Measurements from ENCODE around the gene GNL3.
A peak's percentile ranks its signal among the peaks of the same experiment; 100 is the strongest.

GNL3 gene

DNA sequence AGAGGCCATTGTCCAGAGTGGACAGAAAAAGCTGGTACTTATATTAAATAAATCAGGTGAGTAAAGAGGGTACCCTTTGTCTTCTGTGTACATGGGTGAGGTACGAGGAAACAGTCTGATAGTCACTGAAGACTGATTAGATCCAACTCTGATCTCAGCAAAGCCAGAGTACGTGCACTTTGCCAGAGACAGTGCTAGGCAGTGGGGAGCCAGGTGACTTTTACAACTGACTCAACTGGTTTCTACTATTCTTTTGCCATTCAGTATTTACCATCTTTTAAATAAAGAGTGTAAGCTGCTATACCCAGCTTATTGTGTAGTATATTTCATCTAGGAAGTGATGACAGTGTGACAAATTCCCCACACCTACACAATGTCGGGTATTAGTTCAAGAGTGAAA is 3.3 kb downstream of the GNL3 start:
- no peak for DNase-seq (ENCODE audit: low read depth in 2 of 2)

DNA sequence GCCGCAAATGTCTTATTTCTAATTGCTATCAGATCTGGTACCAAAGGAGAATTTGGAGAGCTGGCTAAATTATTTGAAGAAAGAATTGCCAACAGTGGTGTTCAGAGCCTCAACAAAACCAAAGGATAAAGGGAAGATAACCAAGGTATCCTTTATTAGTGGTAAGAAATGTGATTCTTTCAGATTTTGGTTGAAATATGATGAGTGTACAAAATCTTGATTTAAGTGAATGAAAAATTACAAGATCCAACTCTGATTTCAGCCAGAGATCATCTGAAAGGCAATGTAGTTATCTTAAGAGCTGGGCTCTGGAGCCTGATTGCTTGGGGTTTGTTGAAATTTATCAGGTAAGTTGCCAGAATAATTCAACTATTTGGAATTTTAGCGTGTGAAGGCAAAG is 4.7 kb downstream of the GNL3 start:
- no peak for DNase-seq (ENCODE audit: low read depth in 2 of 2)

DNA sequence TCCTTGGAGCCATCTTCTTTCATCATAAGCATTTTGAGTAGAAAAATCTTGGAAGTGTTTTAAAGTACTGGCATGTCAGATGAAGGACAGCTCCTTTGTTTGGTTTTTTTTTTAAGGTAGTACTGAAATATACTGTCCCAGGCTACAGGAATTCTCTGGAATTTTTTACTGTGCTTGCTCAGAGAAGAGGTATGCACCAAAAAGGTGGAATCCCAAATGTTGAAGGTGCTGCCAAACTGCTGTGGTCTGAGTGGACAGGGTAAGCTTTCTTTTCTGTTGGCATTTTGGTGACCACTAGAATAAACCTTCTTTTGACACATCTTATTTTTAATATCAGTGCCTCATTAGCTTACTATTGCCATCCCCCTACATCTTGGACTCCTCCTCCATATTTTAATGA is 7.2 kb downstream of the GNL3 start:
- no peak for DNase-seq (ENCODE audit: low read depth in 2 of 2)

DNA sequence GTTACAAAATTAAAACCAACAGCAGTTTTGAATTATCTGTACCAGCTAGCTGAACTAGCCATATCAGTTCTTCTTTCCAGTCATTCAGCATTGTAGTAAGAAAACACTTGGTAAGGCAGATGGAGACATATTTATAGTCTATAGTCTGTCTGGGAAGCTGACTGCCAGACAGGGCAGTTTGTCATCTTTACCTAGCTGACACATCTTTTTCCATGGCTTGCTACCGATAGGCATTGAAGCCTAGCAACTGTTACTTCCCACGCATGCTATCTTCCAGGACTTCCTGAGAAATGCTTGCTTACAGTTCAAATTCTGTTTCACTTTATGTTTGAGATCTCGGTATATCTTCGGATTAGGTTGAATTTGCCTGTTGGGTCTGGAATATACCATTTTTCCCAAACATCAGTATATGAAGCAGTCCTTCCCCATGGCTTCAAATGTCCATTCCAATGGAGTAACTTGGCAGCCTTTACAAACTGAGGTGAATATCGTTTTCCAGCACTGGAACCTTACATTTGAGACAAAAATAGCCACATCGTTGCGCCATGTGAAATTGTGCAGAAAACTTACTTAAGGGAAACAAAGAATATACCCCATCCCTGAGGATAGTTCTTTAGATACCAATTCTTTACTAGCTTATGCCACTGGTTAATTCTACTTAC is 8.8 kb downstream of the GNL3 start:
- DNase-seq (ENCODE audit: low read depth in 2 of 2): no peak

DNA sequence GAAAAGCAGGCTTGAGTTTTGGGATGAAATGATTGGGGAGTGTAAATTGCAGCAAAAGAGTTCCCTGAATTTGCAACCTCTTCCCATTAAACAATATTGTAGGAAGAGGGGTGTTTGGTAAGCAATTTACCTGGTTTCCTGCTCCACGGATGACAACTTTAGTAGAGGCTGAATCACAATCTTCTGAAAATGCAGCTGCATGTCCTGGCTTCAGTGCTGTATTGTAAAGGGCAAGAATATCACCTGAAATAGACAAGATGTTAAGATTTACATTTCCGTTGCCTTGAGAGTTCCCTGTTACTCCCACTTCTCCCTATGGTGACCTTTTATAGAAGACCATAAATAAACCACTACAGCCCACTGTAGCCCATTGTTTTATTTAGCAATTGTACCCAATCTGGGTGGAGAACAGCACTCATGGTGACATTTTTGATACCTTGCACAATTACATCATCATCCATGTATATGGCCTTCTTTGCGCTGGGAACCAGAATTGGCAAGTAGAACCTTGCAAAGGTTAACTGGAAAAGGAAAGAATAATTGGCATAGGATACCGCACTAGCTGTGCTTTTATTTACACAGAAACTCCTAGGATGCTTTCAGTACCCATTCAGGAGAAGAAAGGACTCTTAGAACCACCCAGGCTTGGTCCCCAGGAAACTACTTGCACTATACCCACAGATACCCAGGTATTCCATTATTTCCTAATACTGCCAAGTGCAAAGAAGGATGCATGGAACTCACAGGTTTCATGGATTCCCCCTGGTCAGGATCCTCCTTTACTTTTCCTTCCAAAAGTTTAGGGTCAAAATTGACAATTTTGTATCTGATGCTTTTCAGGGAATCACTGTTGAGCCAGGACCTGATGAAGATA is 10.2 kb downstream of the GNL3 start:
- DNase-seq (ENCODE audit: low read depth in 2 of 2): no peak

DNA sequence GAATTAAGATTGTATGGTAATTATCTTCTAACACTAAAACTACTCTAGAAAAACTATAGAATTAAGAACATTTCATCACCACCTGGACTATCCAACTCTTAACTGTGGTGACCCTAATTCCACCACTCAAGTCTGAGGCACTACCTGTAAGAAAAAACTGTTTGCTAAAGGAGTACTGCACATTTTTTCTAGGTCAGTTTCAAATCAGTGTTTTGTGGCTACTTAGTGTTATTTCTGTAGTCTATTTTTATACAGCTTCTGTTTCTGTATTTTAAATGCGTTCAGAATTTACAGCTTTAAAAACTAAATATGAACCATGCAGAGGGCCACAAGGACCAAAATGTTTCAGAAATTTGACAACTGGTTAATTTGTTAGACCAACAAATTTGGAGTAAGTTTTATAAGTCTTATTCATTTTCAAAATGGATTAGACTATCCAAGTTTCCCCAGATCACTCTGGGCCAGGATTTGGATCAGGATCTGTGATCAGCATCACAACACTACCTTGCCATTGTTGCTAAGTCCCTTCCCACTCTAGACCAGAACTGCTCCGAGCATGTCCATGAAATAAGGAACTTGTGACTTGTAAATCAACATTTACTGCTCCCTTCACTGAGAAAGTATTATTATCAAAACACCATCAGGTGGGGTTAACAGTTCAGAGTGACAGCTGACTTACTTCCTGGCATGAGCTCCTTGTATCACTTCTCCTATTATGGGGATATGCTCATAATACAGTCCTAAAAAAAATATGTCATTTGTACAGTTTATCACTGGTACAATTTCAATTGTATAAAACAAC is 11.2 kb downstream of the GNL3 start:
- DNase-seq (ENCODE audit: low read depth in 2 of 2): no peak

DNA sequence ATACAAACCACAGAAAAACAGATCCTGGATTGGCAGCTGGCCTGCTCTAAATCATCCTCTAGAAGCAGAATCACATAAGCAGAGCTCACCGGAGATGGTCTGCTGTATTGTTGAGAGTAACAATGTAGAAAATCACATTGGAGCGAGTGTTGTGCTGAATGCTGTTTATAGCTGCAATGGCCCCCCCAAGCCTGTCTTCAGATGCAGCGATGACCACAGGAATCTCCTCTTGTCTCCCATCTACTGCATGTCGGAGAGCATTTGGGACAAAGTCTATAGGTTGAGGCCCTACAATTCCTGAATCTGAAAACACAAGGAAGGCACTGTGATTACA is 11.8 kb downstream of the GNL3 start:
- DNase-seq (ENCODE audit: low read depth in 2 of 2): no peak

DNA sequence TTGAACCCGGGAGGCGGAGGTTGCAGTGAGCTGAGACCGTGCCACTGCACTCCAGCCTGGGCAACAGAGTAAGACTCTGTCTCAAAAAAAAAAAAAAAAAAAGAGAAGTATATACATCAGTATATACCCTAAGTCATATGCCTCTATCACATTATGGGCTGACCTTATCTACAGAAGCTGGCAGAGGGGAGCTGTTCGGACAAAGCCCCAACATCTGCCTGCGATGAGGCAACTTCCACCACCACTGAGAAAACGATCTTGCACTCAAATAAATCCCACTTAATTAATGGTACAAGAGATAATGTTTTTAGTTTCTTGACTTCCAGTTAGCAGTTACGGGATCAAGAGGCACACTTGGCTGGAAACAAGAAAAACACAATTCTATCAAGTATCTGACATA is 17.5 kb downstream of the GNL3 start:
- no peak for DNase-seq (ENCODE audit: low read depth in 2 of 2)

DNA sequence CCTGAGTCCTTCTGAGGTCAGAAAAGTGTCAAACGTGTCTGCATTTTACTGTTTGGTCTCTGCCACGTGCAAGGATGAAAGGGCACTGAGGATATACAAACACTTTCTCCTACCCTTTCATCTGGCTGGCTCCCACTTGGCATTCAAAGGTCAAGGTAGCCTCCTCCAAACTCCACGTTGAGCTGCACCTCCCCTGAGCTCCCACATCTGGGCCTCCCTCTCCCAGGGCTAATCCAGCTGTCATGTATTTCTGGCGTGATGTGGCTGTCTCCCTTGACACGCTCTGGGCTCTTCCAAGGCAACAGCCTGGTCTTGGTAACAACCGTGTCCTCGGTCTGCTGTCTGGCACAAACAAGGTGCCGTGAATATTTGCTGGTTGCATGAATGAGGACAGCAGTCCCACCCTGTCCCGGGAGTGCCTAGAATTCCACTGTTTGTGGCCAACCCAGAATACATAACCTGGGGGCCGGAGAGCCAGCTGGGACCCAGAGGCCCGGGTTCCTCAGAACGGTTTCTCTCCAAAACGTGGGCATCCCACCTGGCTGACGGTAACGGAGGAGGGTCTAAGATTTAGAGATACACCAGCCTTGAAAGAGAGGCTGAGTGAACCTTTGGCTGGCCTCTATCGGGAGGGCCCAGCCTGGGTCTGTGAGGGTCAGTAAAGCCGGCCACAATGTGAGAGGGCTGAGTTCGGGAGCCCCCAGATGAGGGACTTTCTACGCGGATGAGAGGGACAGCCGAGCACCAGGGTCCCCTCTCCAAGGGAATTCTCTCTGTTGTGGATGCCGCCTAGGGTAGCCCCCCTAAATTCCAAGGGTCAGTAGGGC is 19.0 kb downstream of the GNL3 start:
- DNase-seq (ENCODE audit: low read depth in 2 of 2): no peak

DNA sequence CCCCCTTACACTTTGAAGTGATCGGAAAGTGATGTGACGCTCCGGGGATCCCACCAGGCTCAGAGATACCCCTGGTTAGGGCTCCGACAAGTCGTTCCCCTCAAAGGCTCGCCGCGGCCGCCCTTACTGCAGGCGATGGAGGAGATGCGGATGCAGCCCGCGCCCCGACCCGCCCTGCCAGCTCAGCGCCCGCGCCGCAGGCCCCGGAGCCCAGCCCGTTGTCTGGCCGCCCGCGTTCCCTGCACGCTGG is 19.5 kb downstream of the GNL3 start:
- DNase-seq (ENCODE audit: low read depth in 2 of 2): no peak

DNA sequence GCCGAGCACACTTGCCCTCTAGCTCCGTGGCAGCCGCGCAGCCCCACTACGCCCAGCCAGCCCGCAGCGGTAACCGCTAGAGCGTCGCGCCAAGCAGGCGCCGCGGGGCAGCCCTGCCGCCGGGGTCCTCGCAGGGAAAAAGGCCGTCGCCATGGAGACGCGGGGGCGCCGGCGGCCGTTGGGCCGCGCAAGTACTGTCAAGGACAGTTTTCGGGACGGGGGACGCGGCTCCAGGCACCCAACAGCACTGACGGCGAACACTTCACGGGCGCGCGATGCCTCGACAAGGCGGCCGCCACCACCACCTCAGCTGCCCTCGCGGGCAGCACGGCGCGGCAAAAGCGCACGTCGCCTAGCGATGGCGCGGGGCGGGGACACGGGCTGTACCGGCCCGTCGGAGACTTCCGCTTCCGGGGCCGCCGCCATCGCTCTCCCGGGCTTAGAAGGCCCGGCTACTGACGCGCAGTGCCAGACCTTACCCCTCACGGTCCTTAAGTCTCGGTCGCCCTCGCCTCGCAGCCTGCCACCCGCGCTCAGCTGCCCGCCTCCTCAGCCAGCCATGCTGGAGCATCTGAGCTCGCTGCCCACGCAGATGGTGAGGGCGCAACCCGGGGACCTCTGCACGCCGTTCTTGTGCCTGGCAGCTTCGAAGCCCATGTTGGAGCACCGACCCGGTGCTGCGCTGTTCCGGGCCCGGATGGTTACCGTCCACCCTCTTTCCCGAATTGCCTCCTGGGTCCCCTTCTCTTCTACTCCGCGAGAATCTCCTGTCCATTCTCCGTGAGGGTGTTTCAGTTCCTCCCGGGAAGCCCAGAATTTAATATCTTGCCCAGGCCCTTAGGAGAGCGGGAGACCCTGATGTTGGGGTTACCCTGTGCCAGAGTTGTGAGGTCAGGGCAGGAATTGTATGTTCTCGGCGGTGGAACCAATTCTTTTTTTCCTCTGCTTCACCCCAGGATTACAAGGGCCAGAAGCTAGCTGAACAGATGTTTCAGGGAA is 20.2 kb downstream of the GNL3 start, which contains the start of the genes GLT8D1 and SPCS1:
TSS of gene GLT8D1 (minus strand) at position 104 of the 999 bp plus-strand sequence. CDS start 5,331 bp downstream, outside the sequence.
TSS of gene SPCS1 (plus strand) at position 419 of the 999 bp plus-strand sequence. CDS start at position 560, 141 bp downstream.
- peak; percentile 78 to 85 for DNase-seq (ENCODE audit: low read depth in 2 of 2)

DNA sequence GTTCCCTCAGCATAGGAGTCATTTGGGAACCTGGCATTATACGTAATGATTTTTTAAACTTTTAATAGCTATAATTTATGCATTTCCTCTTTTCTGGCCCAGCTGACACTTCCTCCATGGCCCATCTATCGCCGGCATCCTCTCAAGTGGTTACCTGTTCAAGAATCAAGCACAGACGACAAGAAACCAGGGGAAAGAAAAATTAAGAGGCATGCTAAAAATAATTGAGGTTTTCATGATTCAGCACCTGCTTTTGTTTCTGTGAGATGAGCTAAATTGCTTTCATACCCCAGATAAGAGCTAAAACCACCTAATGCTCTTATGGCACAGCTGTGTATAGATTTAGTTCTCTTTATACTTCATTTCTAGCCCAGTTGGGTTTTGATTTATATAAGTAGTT is 21.8 kb downstream of the GNL3 start:
- DNase-seq (ENCODE audit: low read depth in 2 of 2): no peak

DNA sequence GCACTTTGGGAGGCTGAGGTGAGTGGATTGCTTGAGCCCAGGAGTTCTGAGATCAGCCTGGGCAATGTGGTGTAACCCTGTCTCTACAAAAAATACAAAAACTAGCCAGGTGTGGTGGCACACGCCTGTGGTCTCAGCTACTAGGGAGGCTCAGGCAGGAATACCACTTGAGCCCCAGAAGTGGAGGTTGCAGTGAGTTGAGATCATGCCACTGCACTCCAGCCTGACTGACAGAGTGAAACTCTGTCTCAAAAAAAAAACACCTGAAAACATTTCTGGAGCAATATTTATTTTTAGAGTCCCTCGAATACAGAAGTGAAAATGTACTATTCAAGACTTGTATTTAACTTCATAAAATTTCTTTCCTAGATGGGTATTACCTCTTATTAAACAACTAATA is 24.7 kb downstream of the GNL3 start:
- DNase-seq (ENCODE audit: low read depth in 2 of 2): no peak

DNA sequence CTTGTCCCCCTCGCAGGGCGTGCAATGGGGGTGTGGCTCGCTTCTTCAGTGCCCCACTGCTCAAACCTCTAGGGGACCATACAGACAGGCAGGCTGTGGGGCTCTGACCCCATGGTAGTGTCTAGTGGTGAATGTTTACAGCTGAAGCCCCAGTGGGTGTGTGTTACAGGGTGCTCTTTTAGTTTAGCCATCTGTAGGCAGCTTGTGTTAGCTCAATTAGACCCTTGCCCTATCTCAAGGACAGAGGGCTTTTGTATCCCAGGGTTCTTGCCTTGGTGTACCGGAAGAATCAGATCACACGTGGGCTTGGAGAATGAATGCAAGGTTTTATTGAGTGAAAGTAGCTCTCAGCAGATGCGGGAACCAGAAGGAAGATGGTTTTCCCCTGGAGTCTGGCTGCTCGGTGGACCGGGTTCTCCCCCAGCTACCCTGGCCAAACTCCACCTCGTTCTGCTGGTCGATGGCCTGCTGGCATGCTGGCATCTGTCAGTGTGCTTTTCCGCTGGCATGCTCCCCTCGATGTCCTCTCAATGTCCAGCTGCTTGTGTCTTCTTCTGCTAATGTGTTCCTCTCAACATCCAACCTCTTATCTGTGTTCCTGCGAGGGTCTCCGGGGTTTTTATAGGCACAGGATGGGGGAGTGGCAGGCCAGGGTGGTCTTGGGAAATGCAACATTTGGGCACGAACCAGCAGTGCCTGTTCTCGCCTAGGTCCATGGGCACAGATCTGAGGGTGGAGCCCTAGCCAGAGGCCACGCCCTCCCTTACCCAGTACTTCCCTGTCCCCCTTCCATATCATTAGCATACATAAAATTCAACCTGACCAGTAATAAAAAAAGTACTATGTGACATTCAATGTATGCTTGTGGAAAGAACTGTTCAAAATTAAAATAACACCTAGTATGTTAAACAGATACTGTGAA is 26.7 kb downstream of the GNL3 start:
- no peak for DNase-seq (ENCODE audit: low read depth in 2 of 2)

DNA sequence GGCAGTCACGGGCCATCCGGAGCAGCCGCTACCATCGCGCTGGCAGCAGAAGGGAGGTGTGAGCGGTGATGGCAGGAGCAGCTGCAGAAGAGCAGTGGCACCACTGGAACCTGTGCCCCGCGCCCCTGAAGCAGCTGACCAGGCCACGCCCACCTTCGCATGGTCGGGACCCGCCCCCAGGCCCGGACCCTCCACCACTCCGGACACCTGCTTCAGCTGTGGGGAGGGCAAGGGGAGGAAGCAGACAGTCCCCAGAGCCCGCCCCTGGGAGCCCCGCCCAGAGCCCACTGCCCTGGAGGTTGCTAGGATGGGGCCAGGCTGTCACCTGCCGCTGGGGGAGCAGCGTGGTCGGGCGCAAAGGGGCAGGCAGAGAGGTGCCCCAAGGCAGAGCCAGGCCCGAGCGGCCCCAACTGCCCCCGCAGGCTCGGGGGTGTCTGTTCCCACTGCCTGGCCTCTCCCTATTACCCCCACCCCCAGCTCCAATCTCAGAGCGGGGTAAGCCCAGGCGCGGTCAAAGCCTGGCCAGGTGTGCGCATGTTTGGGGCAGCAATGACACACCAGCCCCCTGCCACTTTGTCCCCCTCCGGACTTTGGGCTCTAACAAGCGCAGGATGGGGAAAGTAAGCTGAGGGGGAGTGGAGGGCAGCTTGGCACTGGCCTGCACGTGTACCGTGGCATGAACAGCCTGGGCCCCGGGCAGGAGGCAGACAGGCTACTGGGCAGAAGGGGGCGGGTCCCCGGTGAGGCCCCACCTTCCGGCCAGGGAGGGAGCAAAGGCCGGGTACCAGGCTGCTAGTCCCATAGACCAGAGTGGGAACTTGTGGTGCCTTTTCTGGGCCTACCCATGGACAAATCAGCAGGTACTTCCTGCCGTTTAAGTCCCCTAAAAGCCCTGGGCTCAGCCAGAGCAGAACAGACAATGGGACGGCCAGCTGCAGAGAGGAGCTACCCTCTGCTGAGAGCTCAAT is 28.8 kb downstream of the GNL3 start:
- DNase-seq (ENCODE audit: low read depth in 2 of 2): no peak

DNA sequence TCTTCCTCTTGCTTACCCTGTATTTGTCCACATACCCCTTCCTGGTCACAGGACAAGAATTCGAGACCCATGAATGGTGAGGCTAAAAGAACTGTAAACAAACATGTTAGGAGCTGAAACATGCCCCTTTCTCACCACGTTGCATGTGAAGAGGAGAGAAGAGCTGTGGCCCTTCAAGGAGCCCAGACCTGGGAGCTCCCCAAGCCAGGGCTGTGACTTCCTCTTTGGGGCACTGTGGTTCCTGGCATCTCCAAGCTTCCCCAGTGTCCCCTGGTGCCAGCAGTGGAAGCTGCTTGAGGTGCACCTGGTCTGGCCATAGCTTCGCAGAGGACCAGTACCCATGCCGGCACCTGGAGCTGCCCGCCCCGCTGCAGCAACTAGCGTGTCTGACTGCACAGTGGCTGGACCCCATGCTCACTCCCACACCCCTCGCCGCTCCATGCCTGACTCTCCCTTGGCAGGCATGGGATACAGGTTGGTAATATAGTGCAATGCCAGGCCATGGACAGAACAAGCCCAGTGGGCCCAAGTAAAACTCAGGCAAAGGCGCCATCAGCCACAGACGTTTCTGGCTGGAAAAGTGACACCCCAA is 30.0 kb downstream of the GNL3 start:
- no peak for DNase-seq (ENCODE audit: low read depth in 2 of 2)

DNA sequence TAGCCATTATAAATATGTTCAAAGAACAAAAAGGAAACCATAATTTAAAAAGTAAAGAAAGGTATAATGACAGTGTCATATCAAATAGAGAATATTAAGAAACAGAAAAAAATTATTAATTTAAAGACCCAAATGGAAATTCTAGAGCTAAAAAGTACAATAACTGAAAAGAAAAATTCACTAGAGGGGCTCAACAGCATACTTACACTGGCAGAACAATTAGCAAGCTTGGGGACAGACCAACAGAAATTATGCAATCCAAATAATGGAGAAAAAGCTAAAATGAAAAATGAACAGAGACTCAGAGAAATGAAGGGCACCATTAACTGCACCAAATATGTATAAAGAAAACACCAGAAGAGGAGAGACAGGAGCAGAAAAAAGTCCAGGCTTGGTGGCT is 33.8 kb downstream of the GNL3 start:
- DNase-seq (ENCODE audit: low read depth in 2 of 2): no peak

All from stimulated activated CD4-positive, alpha-beta T cell treated with anti-CD3 and anti-CD28 coated beads, Interleukin-4, amount 100 ng/mL, for 48 hours (primary cell).